Stimulated activated CD4-positive, alpha-beta T cell treated with anti-CD3 and anti-CD28 coated beads, TNF-alpha, amount 100 ng/mL, for 4 hours (primary cell): ENCODE data around the gene ZC3HAV1.
"Not testable (repeated sequence)": the region's sequence is repeated elsewhere in the genome, so short reads cannot be mapped to it uniquely, and the experiment has no call there.

Experiments
- DNase-seq, 3 experiments: peaks; one replicate each; pipeline ENCODE4 v3.0.0-alpha.2; 2020; ENCODE audit warnings: low read depth in 3 of 3

ZC3HAV1 gene

DNA sequence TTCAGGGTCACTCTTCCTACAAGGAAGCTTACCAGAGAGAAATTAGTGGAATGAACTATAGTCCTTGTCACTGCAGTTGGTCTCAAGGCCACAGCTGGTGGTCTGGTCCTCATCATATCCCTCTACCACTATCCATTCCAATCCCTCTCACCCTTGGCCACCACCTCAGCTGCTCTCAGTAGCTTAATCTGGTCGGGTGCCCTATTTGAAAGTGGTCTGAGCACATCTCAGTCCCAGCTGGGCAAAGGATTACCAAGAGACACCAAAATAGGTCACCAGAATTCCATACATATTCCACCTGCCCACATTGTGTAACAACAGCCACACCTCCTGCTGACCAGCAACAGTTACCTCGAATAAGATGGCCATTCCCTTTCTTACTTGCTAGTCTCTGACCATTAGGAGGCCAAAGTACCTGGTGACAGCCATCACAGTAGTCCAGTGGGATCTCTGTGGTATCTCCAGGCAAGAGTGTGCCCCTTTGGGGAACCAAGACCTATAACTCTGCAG lies 3.3 kb upstream of the ZC3HAV1 start:
- DNase-seq, result no peak

DNA sequence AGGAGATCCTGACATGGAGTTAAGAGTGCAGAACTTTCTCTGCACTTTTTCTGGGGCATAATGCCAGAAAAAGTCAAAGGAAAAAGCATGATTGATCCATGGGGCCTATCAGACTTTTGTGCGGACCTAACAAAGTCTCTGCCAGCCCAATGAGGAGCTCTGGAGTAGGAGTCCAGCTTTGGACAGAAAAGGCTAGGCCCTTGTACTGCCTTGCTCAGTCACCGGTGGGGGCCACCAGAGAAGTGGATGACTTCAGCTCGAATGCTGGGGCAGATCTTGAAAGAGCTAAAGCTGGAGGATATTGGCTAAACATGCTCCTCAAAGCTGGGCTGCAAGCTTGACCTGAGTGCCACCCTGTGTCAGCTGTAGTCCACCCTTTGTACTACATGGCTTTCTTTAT lies 2.8 kb upstream of the ZC3HAV1 start:
- no peak for DNase-seq

DNA sequence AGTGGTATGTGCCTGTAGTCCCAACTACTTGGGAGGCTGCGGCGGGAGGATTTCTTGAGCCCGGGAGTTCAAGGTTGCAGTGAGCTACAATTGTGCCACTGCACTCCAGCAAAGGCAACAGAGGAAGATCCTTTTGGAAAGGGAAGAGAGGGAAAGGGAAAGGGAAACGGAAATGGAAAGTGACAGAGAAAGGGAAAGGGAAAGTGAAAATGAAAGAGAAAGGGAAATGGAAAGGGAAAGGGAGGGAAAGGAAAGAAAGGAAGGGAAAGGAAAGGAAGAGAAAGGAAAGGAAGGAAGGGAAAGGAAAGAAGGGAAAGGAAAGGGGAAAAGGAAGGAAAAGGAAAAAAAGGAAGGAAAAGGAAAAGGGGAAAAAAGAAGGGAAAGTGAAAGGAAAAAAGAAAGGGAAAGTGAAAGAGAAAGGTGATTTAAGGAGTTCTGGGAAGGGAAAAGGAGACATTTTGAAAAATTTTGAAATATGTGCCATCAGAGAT lies 2.3 kb upstream of the ZC3HAV1 start:
- no peak for DNase-seq

DNA sequence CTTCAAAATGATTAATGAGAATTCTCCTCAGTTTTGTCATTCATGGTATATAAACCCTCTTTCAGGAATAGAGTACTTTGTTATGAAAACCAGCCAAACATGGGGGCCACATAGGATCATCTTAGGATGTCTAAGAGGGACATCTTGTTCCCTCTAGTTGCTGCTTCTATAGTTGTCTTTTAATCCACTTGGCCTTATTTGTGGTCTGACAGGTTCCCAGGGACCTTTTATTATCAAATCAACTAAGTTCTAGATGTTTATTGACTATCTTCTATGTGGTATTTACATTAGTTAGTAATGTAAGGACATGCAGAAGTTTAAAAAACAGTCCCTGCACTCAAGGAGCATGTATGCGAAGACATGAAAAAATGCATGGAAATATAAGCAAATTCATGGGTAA lies 1.6 kb upstream of the ZC3HAV1 start:
- DNase-seq, result no peak

DNA sequence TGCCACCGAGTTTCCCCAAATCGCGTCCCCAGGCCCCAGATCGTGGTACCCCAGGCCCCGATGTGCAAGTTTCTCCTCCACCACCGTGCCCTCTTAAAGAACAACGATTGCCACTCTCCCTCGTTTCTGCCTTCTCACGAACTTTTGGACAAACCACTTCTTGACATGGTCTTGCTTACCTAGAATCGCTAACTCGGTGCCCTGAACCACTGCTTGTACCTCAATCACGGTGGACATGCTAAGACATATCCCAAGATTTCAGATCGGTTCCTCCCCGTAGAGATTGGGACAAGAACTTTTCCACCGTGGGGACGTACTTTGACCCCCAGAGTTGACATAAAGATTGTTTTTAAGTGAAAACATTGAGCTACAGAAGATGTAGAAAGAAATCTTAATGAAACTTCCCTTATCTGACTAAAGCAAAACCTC lies 477 bp upstream of the ZC3HAV1 start:
- DNase-seq, result no peak

DNA sequence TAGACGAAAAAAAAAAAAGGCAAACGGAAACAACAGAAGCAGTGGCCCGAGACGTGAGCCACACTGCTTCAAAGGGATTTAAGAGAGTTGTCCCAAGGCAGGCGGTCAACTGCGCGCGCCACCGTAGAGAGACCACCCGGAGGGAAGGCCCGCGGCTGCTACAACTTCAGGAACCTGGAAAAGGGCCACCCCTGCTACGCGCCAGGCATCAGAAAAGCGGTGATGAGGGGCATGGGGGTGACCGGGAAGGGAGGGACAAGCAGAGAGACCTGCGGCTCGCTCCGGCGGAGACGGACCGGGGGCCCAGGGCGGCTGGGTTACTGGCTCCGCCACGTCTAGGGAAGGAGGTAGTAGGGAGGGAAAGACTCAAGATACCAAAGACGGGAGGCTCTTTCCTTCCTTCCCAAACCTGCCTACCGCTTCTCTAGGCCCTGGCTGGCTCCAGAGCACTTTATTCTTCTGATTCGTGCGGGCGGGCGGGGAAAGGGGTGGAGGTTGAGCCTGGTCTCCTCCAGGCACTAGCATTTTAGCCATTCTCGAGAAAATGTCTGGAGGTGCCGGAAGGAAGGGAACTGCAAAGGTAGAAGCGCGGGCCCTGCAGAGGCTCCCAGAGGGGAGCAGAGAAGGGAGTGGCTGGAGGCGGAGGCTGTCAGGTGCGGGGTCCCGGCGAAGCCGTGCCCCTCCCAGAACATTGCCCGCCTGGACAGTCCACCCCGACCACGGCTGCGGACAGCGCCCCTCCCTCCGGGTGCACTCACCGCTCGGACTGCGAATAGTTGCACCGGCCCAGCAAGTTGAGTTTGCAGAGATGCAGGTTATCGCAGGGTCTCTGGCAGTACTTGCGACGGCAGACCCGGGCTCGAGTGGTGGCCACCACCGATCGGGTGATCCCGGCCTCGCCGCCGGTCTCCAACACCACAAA lies 993 bp downstream of the ZC3HAV1 start:
- no peak for DNase-seq

DNA sequence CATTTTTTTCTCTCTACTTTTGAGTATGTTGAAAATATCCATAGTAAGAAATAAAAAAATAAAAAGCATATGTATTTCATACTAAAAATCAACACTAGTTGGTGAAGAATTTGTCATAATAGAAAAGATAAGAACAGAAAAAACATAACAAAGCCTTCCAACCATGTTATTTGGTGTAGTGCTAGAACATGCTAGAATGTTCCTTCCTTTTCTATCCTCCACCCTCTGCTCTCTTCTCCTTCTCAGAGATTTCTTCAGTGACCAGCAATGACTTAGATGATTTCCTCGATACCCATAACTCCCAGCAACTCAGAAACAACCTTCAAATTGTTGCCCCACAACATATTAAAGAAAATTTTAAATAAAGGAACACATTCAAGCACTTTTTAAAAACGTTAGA lies 2.6 kb downstream of the ZC3HAV1 start:
- DNase-seq, result no peak

DNA sequence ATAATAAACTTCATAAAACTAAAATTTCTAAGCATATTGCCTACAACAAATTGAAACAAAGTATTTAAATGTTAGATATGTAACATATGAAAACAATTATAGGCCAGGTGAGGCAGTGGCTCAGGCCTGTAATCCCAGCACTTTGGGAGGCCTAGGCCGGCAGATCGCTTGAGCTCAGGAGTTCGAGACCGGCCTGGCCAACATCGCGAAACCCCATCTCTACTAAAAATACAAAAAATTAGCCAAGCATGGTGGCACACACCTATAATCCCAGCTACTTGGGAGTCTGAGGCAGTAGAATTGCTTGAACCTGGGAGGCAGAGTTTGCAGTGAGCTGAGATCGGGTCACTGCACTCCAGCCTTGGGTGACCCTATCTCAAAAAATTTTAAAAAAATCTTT lies 3.3 kb downstream of the ZC3HAV1 start:
- not testable (repeated sequence) for DNase-seq

DNA sequence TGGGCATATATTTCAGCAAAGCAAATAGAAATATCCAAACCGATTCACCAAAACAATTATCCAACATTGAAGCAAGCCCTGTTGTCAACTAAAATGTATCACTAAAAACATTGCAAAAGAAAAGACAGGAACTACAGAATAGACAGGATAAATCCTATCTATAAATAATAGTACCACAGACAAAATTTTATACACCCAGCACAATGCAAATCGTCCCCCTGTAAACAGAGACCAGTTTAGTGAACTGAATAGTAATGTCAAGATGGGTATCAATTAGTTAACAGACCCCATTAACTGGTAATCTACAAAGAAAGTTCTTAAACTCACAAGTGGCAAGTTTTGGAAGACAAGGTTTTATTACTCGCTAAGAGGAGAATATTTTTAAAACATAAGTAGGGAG lies 4.0 kb downstream of the ZC3HAV1 start:
- DNase-seq, result no peak

DNA sequence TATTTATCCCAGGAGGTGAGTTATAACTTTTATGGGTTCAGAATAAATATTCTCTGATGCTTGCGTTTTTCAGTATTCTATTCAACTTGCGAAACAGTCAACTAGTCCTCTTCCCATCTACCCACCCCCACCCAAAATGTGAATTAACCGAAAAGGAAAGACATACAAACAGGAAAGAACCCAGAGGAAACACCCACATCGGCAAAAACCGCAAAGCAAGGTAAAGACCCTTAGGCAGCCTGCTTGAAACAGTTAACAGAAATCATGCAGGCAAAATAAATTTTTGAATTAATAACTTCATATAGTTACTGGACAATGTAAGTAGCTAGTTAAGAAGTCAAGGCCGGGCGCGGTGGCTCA lies 5.4 kb downstream of the ZC3HAV1 start:
- DNase-seq, result no peak

DNA sequence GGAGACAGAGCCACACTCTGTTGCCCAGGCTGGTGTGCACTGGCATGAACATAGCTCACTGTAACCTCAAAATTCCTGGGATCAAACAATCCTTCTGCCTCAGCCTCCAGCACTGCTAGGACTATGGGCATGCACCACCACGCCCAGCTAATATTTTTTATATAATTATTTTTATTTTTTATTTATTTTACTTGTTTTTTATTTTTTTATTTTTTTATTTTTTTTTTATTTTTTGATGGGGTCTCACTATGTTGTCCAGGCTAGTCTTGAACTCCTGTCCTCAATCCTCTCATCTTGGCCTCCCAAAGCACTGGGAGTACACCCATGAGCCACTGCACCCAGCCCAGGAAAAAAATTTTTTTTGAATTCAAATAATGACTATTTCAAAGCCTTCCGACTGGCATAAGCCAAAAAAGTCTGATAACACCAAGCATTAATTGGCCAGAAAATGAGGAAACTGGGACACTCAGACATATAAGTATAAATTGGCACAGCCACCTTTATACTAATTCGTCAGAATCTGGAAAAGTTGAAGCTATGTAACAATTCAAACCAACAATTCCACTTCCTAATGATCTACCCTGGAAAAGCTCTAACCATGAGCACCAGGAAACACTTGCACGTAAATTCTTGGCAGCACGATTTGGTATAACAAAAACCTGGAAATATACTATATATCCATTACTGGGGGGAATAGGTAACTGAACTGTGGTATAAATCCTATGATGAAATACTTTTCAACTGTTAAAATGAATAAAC lies 6.3 kb downstream of the ZC3HAV1 start:
- DNase-seq, result no peak

DNA sequence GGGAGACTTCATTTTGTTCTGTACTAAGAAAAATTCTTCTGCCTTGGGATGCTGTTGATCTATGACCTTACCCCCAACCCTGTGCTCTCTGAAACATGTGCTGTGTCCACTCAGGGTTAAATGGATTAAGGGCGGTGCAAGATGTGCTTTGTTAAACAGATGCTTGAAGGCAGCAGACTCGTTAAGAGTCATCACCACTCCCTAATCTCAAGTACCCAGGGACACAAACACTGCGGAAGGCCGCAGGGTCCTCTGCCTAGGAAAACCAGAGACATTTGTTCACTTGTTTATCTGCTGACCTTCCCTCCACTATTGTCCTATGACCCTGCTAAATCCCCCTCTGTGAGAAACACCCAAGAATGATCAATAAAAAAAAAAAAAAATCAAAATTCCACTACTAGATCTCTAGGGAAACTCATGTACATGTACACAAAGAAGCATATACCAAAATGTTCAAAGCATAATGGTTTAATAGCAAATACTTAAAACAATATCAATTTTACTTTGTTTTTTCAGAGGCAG lies 7.8 kb downstream of the ZC3HAV1 start:
- not testable (repeated sequence) for DNase-seq

DNA sequence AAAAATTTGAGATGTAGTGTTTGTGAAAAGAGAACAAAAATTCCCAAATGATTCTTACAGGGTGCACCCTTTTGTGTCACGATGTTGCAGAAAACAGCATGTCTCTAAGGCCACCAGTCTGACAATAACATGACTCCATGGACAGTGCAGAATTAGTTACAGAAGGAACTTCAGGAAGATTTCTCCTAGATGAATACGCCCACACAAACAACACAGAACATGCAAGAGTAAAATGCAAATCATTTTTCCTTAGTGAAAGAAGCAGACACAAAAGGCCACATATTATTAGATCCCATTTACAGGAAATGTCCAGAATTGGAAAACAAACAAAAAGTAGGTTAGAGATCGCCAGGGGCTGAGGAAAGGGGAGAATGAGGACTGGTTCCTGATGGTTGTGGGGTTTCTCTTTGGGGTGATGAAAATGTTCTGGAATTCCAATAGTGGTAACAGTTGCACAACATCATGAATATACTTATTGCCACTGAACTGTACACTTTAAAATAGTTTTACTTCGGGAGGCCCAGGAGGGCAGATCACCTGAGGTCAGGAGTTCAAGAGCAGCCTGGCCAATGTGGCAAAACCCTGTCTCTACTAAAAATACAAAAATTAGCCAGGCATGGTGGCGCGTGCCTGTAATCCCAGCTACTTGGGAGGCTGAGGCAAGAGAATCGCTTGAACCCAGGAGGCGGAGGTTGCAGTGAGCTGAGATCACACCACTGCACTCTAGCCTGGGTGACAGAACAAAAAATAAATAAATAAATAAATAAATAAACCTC lies 10.2 kb downstream of the ZC3HAV1 start:
- DNase-seq, result no peak

DNA sequence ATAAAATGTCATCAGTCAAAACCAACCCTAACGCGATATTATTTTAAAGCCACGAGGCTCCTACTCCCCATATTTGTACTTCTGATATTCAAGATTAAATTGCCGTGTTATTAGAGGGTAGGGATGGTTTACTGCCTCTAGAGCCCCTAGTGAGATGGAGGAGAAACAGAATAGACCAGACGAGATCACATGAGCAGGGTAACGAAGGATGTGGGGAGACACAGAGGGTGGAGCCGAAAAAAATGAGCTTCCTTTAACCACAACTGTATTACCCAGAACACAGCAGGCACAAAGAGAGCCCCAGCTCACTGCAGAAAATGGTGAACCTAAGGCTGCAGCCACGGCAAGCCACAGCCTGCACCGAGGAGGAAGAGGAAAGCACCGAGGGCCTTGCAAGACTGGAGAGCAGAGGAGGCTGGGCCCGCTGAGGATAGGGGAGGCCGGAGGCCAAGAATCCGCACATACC lies 14.3 kb downstream of the ZC3HAV1 start:
- peak in 2 of 3 experiments; percentile 38 to 56 for DNase-seq

DNA sequence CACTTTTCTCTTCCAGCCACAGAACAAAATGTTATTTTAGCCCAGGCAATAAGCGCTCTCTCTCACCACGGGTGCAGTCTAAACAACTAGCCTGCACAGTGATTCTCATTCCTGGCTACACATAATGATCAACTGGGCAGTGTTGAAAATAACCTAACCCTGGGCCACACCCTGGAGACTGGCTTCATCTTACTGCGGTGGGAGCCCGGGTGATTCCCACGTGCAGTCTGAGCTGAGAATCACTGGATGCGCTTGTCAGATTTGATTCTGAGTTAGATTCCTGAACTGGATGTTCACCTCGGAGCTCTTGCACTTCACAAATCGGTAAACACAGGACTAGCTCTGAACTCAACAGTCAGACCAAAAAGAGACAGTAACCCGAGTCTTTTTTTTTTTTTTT lies 14.9 kb downstream of the ZC3HAV1 start:
- no peak for DNase-seq

DNA sequence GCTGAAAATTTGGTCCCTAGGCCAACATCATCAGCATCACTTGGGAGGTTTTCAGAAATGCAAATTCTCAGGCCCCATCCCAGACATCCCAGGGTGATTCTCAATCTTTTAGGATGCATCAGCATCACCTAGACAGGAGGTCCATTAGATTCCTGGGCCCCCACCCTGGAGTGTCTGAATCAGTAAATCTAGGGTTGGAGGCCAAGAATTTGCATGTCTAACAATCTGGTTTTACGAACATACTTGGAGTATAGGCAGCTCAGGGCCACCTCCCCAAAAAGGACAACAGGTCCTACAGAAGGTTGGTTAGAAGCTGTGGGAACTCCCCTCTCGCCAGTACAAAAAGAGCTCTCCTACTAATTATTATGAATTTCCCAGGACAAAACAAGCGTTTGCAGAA lies 15.5 kb downstream of the ZC3HAV1 start:
- DNase-seq, result no peak

DNA sequence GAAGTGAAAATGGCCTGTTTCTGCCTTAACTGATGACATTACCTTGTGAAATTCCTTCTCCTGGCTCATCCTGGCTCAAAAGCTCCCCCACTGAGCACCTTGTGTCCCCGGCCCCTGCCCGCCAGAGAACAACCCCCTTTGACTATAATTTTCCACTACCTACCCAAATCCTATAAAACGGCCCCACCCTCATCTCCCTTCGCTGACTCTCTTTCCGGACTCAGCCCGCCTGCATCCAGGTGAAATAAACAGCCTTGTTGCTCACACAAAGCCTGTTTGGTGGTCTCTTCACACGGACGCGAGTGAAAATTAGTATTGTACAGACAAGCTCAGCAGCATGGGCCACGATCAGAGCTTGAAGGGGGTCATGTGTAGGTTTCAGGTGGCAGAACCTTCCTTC lies 16.0 kb downstream of the ZC3HAV1 start:
- not testable (repeated sequence) for DNase-seq

DNA sequence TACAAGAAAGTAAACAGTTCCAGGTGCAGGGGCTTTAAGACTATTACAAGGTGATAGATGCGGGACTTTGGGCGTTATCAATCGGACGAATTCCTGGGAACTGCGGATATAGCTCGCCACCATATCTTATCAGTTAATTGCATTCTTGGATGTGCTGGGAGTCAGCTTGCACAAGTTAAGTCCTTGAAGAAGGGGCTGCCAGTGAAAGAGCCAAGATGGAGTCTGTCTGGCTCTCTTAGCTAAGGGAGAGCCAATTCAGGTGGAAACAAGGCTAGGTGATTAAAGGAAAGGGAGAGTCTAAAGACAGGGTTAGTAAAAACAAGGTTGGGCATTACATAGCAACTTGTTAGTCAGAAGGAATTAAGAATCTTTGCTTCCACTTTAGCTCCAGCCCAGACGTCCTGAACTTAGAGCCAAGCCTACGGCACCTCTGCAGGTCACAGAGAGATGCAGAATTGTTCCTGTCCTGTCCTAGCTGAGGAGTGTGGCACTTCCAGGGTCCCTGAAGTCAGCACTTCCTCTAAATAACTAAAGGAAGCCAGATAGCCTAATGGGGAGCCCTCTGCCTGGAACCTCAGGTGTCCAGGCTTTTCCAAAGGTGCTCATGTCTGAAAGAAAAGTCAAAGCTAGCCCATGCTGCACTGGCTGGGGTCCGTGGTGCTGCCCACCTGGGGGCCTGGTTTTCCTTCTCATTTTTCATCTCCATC lies 17.3 kb downstream of the ZC3HAV1 start:
- no peak for DNase-seq

DNA sequence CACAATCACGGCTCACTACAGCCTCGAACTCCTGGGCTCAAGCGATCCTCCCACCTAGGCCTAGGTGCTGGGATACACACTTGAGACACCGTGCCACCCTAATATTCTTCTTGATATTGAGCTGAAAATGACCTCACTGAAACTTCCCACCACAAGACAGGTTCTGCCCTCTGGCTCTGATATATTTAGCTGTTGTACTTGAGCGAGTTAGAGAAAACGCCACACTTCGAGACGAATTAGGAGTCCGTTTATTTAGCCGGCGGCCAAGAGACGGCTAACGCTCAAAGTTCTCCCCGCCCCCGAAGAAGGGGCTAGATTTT lies 17.9 kb downstream of the ZC3HAV1 start:
- DNase-seq, result no peak

DNA sequence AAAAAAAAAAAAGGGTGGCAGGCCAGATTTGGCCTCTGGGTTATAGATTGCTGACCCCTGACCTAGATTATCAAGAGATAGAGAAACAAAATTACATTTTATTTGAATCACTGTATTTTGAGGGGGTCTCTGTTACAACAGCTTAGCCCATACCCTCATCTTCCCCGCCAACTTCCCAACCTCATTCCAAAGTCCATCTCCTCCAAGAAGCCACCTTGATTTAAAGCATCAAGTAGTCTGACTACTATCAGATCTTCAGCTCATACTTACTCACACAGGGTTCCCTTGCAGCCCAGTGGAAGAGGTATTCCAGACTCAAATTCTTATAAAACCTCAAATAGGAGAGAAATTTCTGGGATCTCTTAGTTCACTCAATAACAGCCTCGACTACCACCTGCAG lies 20.4 kb downstream of the ZC3HAV1 start:
- DNase-seq, result no peak

DNA sequence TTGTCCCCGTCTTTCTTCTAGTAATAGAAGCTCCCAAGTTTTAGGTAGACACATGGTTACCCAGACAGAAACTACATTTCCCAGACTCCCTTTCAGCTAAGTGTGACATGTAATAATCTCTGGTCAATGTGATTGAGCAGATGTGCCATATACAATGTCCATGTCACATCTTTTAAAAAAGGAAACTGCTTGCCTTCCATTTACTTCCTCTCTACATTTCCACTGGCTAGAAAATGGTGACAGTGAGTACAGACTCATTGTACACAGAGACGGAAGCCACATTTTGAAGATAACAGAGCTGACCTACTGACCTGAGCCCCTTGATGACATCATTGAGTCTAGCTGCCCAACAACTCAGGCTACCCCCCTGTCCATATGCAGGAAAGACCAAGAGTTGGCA lies 21.3 kb downstream of the ZC3HAV1 start:
- no peak for DNase-seq
